Ishikawa (cell line): ENCODE results near the gene CHN2.

ENCODE experiments used
- CEBPB ChIP-seq: IDR thresholded peaks from 2 replicates; pipeline ENCODE4 v1.6.1; 2012
- CREB1 ChIP-seq: IDR thresholded peaks from 2 replicates; pipeline ENCODE4 v1.6.1; 2012; ENCODE audit warnings: low read depth
- EGR1 ChIP-seq: IDR thresholded peaks from 2 replicates; pipeline ENCODE4 v1.6.1; 2012
- EP300 ChIP-seq: IDR thresholded peaks from 2 replicates; pipeline ENCODE4 v1.6.1; 2012; ENCODE audit warnings: borderline replicate concordance
- FOXM1 ChIP-seq: IDR thresholded peaks from 2 replicates; pipeline ENCODE4 v1.6.1; 2012; ENCODE audit warnings: low read depth, borderline replicate concordance
- MAX ChIP-seq: IDR thresholded peaks from 2 replicates; pipeline ENCODE4 v1.6.1; 2012
- NFIC ChIP-seq: IDR thresholded peaks from 2 replicates; pipeline ENCODE4 v1.6.1; 2012
- RAD21 ChIP-seq: IDR thresholded peaks from 2 replicates; pipeline ENCODE4 v1.6.1; 2012; ENCODE audit warnings: low read depth
- TAF1 ChIP-seq: IDR thresholded peaks from 2 replicates; pipeline ENCODE4 v1.6.1; 2012; ENCODE audit warnings: low read depth, mild to moderate bottlenecking
- TCF12 ChIP-seq: IDR thresholded peaks from 2 replicates; pipeline ENCODE4 v1.6.1; 2012; ENCODE audit warnings: low read depth
- TEAD4 ChIP-seq: IDR thresholded peaks from 2 replicates; pipeline ENCODE4 v1.6.1; 2012
- USF1 ChIP-seq: IDR thresholded peaks from 2 replicates; pipeline ENCODE4 v1.6.1; 2012
- YY1 ChIP-seq: IDR thresholded peaks from 2 replicates; pipeline ENCODE4 v1.6.1; 2012; ENCODE audit warnings: low read depth
- ZBTB7A ChIP-seq: IDR thresholded peaks from 2 replicates; pipeline ENCODE4 v1.6.1; 2012; ENCODE audit warnings: low read depth
- TF ChIP-seq, protein P1 (sequence below): IDR thresholded peaks from 2 replicates; pipeline ENCODE4 v1.6.1; 2012; ENCODE audit warnings: low read depth, mild to moderate bottlenecking

The CHN2 gene

DNA sequence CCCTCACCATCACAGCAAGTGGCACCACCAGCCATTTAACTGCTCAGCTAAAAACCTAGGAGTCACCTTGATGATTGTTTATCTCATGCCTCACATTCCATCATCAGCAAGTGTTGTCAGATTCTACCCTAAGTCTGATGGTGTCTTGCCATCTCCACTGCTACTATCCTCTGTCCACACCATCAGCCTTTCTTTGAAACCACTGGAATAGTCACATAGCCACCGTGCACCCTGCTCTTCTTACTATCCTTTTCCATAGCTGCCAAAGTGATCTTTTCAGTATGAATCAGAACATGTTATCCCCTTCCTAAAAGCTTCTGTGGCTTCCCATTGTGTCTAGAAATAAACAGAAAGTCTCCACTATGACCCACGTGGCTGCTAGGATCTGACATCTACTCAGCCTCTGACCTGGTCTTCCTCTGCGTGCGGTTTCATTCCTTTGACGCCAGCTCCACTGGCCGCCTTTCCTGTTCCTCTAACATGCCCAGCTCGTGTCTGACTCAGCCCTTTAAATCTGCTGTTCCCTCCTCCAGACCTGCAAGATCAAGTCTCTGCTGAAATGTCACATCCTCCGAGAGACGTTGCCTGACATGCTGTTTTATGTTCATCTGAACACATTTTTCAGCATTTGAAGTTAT, 16.5 kb upstream of the CHN2 start:
- TF ChIP-seq RAD21 (no peak), CEBPB (no peak), FOXM1 (no peak), YY1 (no peak), USF1 (no peak), TEAD4 (no peak), MAX (no peak), CREB1 (no peak), ZBTB7A (no peak), EP300 (no peak), NFIC (no peak)

DNA sequence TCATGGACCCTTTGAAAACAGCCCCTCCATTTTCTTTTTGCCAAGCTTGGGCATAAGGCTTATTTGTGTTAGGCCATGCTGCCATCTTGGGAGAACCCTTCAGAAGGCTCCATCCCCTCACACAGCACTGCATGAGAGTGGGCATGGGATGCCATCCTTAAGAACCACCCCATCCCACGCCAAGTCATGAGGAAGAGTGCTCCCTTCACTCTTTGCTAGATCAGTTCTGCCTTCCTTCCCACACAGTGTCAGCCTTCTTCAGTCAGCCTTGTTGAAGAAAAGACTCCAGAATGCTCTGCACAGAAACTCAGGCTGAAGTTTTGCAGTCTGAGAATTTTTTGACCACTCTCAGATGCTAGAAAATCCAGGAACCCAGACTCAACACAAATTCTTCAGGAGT, 15.5 kb upstream of the CHN2 start:
- no peak for TF ChIP-seq TAF1
- no peak for TF ChIP-seq CREB1
- TF ChIP-seq TEAD4, result no peak
- TF ChIP-seq ZBTB7A, result no peak
- no peak for TF ChIP-seq YY1
- no peak for TF ChIP-seq FOXM1
- TF ChIP-seq EGR1, result no peak
- TF ChIP-seq RAD21, result no peak
- TF ChIP-seq TCF12, result no peak
- TF ChIP-seq USF1, result no peak
- TF ChIP-seq CEBPB, result no peak
- no peak for TF ChIP-seq MAX
- TF ChIP-seq NFIC, result no peak
- TF ChIP-seq EP300, result no peak
- TF ChIP-seq, protein P1, sequence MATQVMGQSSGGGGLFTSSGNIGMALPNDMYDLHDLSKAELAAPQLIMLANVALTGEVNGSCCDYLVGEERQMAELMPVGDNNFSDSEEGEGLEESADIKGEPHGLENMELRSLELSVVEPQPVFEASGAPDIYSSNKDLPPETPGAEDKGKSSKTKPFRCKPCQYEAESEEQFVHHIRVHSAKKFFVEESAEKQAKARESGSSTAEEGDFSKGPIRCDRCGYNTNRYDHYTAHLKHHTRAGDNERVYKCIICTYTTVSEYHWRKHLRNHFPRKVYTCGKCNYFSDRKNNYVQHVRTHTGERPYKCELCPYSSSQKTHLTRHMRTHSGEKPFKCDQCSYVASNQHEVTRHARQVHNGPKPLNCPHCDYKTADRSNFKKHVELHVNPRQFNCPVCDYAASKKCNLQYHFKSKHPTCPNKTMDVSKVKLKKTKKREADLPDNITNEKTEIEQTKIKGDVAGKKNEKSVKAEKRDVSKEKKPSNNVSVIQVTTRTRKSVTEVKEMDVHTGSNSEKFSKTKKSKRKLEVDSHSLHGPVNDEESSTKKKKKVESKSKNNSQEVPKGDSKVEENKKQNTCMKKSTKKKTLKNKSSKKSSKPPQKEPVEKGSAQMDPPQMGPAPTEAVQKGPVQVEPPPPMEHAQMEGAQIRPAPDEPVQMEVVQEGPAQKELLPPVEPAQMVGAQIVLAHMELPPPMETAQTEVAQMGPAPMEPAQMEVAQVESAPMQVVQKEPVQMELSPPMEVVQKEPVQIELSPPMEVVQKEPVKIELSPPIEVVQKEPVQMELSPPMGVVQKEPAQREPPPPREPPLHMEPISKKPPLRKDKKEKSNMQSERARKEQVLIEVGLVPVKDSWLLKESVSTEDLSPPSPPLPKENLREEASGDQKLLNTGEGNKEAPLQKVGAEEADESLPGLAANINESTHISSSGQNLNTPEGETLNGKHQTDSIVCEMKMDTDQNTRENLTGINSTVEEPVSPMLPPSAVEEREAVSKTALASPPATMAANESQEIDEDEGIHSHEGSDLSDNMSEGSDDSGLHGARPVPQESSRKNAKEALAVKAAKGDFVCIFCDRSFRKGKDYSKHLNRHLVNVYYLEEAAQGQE, result no peak

DNA sequence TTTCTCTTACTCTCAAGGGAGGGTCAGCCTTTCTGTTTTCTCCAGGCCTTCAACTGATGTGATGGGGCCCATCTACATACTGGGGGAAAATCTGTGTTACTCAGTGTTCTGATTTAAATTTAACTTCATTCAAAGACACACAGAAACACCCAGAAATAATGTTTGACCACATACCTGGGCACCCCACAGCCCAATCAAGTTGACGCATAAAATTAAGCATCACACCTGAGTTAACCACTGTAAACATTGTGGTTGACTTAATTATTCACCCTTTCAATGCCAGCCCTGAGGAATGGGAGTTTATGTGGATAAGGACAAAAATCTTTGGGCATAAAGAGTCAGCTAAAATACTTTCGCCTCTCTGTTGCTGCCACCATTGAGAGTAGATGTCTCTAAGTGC, 10.0 kb upstream of the CHN2 start:
- TF ChIP-seq ZBTB7A (no peak), EP300 (no peak), CEBPB (no peak), TAF1 (no peak), TCF12 (no peak), NFIC (no peak), CREB1 (no peak), YY1 (no peak), EGR1 (no peak)
- TF ChIP-seq, protein P1, result no peak

DNA sequence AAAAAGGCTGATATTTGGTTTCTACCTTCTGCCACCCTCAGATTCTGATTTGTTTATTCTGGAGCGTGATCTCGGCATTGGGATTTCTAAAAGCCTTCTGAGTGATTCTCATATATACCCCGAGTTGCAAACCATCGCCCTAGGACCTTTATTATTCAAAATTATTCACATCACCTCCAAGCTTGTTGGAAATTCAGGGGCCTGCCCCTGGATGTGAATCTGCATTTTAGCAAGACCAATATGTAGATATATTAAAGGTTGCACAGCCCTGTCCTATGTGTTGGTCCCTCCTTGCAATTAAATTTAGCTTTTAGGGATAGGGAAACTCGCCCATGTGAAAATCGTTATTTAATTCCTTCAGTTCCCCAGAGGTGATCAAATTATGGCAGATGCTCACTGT, 9.0 kb upstream of the CHN2 start:
- TF ChIP-seq CEBPB (no peak), EGR1 (no peak), FOXM1 (no peak), MAX (no peak), CREB1 (no peak), EP300 (no peak), TAF1 (no peak), RAD21 (no peak), ZBTB7A (no peak), YY1 (no peak), NFIC (no peak), TCF12 (no peak), USF1 (no peak), TEAD4 (no peak)
- TF ChIP-seq, protein P1, result no peak
